Activated CD4-positive, alpha-beta T cell treated with anti-CD3 and anti-CD28 coated beads for 24 hours (primary cell): ENCODE results near the gene GALR2.
"Not testable (repeated sequence)": the region's sequence is repeated elsewhere in the genome, so short reads cannot be mapped to it uniquely, and the experiment has no call there.

ENCODE experiments used
- DNase-seq, 2 donors: peaks; one replicate each; pipeline ENCODE4 v3.0.0-alpha.2; 2020; ENCODE audit warnings: low read depth in 2 of 2

Gene GALR2

DNA sequence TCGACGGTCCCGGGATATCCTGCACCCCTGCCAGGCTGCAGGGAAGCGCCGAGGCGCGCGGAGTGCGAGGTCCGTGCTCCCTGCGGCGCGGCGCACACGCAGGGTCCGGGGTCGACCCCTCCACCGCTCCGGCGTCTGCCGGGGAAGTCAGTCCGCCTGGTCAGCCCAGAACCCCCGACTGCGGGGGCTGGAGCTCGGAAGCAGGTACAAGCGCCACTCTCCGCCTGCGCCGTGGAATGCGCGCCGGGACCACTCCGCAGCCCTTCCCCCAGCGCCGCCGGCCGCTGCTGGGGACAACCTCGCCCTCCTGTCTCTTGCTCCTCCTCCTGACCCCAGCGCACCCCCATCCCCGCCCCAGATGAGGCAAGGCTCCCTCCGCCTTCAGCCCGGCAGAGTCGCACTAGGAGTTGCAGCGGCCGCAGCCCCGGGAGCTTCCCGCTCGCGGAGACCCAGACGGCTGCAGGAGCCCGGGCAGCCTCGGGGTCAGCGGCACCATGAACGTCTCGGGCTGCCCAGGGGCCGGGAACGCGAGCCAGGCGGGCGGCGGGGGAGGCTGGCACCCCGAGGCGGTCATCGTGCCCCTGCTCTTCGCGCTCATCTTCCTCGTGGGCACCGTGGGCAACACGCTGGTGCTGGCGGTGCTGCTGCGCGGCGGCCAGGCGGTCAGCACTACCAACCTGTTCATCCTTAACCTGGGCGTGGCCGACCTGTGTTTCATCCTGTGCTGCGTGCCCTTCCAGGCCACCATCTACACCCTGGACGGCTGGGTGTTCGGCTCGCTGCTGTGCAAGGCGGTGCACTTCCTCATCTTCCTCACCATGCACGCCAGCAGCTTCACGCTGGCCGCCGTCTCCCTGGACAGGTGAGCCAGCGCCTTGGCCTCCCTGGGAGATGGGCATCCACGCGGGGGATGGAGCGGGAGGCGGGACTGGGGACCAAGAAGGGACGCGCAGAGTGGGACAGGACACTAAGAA is at the start of gene GALR2:
TSS of gene GALR2 (plus strand) at position 392 of the 974 bp plus-strand sequence. CDS start at position 495, 103 bp downstream.
- DNase-seq, result no peak

DNA sequence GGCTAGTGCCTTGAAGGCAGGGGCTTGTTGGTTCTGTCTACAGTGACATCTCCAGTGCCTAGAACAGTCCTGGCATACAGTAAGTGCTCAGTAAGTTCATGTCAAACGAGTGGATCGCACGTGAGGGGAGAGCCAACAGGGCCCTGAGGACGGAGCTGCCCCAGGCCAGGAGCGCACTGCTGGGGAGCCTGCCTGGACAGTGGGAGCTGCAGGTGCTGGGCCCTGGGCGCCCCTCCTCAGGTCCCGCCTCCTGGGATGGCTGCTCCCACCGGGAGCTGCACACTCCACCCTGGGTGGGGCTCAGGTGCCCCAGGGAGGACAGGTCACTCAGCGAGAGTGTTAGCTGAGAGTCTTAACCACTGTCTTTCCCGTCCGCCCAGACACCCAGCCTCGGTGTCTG is 49.3 kb upstream of the GALR2 start:
- DNase-seq, result no peak

DNA sequence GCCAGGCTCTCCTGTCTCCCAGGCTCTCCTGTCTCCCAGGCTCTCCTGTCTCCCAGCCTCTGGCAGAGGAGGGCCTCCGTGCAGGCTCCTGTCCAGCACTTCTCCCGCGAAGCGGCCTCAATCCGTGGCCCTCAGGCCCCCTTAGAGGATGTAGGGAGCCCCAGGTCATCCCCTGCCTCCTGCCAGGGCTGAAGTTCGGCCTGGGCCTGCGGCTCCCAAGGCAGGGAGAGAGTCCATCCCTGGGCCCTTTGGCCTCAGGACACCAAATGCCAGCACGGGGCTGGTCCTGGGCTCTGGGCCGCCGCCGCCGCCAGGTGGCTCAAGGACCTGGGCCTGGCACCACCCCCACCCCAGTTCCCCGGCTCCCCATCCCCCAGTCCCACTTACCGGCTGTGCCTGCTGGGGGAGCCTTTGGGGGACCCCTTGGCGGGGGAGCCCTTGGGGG is 47.8 kb upstream of the GALR2 start:
- DNase-seq, result no peak

- no peak for DNase-seq
Measured at GRCh38 chr17:76027159-76027839, 47.3 kb upstream of the GALR2 start, which contains the start of gene EVPL. TSS of gene EVPL (minus strand) at chr17:76027306. CDS start at chr17:76027198, 108 bp downstream.

DNA sequence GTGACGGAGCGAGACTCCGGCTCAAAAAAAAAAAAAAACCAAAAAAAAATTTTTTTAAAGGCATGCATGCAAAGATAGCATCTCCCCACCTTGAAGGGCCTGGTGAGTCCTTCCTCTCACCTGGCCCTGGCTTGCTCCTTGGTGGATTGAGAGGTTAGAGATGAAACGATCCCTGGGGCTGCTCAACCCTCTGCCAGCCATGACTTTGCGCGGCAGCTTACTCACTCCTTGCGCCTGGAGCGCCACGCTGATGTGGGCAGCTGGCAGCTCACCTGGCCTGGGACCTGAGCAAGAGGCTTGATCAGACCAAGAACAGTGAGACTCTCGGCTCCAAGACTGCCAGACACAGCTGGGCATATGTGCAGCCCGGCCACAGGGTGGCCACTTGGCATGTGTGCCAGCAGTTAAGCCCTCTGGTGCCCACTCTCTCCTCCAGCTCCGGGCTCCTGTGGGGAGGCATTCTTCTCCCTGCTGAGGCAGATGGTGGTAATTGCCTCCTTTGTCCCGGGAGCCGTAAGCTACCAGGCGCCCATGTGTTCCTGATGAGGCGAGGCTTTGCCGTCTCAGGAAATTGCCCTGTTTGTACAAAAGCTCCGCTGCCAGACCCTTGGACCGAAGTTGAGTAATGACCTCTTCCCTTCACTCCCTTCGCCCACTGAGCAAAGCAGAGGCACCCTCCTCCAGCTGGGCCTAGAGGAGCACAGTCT is 42.4 kb upstream of the GALR2 start:
- DNase-seq, result no peak

DNA sequence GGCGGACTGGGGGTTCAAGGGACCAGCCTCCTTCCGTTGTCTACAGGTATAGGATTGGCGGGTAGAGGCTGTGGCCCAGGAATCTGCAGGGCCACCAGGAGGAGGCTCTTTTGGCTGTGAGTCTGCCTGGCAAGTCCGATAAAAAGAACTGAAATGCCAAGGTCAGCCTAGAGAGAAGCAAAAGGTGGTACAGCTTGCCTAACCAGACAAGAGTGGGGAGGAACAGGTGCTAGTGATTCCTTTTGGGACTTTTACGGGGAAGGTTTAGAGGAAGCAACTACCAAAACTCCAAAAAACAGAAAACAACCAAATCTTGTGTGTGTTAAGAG is 41.8 kb upstream of the GALR2 start:
- no peak for DNase-seq

DNA sequence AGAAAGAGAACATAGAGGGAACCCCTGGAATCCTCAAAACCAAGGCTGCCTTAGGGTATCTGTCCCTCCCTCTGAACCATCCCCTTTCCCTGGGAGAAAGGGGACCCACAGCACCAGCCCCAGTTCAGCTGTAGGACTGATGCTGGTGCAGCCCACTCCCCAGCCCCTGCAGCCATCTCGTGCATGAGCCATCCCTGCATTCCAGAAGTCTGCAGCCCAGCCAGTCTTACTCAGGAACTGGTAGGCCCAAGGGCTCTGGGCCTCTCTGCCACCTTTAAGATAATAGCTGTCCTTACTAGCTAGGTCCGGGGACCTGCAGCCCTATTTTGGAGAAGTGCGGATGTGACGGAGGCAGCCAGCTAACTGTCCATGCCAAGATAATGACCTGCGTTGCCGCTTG is 41.4 kb upstream of the GALR2 start:
- DNase-seq, result no peak

DNA sequence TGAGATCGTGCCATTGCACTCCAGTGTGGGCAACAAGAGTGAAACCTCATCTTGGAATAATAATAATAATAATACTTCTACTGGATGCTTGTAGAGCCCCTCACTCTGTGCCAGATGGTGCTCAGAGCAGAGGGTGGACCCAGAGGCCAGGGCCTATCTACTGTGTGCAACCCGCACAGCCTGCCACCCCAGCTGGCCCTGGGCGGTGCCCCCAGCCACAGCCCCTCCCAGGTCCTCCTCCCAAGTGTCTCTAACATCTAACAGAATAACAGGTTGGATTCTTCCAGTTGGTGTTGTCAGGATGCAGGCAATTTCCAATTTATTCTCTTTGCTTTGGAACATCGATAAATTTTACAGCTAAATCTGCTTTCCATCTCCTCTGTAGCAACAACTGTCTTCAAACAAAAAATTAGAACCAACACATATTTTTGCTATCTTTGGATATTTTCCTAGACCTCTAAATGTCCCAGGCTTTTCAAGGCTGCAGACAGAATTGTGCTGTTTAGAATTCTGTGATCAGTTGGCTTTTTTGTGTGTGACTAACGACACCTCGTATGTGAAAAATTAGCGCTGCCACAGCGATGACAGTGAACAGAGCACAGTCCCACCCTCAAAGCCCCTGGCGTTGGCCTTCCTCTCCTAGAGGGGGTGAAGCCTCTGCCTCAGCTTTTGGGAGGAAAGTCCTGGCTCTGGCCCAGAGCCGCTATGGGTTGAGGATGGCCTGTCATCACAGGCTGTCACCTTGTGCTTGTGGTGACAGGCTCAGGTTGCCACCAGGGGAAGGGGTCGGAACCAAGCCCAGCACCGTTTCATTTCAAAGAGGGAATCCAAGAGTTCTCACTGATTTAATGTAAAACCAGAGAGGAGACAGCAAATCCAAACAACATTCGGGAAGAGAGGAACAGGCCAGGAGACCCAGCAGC is 39.9 kb upstream of the GALR2 start:
- DNase-seq, result no peak

GRCh38 chr17:76036497-76037261 is 37.9 kb upstream of the GALR2 start:
- no peak for DNase-seq

- DNase-seq, result no peak
Measured at GRCh38 chr17:76038050-76038449, 36.5 kb upstream of the GALR2 start.

DNA sequence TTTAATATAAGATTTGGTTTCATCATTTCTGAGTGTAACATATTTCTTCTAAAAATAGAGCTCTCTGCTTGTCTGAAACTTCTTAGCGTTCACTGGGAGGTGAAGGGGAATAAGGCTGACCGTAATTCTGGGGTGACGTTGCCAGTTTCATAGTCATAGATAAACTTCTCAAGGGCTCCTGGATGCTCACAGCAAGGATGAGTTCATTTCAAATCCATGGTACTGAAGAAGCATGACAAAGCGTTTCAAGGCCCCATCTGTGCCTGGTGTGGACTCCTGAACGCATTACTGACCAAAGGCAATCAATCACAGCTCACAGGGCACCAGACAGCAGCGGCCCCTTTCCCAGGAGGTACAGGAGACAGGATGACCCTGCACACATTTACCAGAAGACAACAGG is 35.5 kb upstream of the GALR2 start:
- DNase-seq, result no peak

DNA sequence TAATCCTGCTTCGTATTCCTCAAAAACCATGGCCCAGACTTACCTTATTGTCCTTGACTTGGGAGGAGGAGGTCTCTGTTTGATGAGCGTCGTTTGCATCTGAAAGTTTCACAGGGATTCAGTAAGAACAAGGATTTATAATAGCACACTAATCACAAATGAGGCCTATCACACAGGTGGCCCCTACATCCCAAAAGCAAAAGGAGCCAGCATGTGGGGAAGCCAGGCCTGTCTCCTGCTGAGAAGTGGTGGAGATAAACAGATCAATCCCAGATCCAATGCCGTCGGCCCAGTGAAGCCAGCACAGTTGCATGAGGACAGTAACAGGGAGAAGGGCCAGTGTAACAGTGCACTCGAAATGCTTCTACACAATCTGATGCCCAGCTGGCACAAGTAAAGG is 34.2 kb upstream of the GALR2 start:
- DNase-seq, result no peak

DNA sequence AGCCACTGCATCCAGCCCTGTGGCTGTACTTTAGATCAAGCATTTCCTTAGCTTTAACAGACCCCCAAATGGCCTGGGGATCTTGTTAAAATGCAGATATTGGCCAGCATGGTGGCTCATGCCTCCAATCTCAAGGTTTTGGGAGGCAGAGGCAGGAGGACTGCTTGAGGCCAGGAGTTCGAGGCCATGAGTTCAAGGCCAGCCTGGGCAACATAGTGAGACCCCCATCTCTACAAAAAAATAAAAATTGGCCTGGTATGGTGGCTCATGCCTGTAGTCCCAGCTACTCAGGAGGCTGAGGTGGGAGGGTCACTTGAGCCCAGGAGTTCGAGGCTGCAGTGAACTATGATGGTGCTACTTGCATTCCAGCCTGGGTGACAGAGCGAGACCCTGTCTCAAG is 31.7 kb upstream of the GALR2 start:
- DNase-seq, result not testable (repeated sequence)

GRCh38 chr17:76044475-76045007 is 30.0 kb upstream of the GALR2 start:
- not testable (repeated sequence) for DNase-seq

GRCh38 chr17:76046064-76046463 is 28.5 kb upstream of the GALR2 start:
- no peak for DNase-seq

DNA sequence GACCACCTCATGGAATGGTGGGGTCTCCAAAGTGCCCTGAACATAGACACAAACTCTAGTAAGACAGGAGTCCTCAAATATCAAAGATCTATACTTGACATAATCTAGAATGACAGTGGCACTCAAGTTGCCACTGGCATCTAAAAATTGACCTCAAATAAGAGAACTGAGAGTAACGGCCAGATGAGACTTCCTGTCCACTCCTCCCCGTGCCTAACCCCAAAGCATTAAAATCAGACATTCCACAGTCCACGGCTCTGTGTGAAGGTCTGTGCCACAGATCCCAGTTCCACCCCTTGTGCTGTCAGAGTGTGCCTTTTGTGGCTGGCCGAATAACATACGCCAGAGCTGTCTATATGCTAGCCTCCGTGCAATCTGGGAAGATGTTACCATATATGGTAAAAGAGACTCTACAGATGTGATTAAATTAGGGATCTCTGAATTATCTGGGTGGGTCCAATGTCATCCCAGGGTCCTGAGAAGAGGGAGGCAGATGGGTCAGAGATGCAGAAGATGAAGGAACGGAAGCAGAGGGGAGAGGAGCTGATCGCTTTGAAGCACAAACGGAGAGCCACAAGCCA is 26.5 kb upstream of the GALR2 start:
- DNase-seq, result no peak

DNA sequence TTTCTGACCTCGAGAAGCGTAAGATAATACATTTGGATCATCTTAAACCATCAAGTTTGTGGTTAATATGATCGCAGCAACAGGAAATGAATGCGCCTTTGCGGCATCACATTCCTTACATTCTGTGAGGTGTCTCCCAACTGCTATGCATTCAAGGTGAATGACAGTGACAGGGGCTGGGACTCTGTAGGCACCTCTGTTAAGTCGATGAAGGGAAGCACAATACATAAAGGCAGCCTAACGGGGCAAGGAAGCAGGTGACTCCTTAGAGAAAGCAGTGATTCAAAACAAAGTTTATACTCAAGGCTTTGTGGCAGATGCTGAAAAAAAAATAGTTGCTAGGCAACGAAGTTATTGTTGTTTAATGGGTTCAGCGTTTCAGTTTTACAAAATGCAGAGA is 25.9 kb upstream of the GALR2 start:
- DNase-seq, result no peak

DNA sequence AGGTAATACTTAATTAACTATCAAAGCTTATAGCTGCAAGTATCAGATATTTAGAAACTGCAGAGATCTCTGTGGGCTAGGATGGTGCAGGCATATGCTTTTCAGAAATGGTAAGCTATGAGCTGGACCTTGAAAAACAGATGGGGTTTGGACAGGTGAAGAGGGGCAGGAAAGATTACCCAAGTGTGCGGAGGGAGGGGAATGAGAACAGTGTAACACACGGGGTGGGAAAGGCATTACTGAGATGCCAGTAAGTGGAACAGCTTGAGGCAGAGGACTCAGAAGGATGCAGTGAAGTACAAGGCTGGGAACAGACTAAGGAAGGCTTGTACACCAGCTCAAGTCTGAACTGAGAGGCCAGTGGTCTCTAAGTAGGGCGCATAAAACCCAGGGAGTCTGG is 25.3 kb upstream of the GALR2 start:
- DNase-seq, result no peak

GRCh38 chr17:76049836-76050537 is 24.6 kb upstream of the GALR2 start:
- no peak for DNase-seq
